GM23338 (cell line): Measurements from ENCODE around the gene PNRC2. TPM values are rescaled to one million over a fixed set of nuclear protein-coding genes. Genes with fewer than 3 reads are reported as not detected.

ENCODE experiments used
- ATAC-seq: fragments of 200-7000 bp; cut with Tn5 transposase; 3 replicates; pipeline ENCODE4 v1.9.1; 2020
- DNase-seq: peaks from one replicate; pipeline ENCODE4 v3.0.0-alpha.2; 2015; ENCODE audit warnings: low spot score
- H2AFZ ChIP-seq: fragments of 200-600 bp; sonication (generic); 2 replicates; pipeline ENCODE4 v1.8.0; 2016; ENCODE audit warnings: antibody characterized with exemption, mild to moderate bottlenecking, moderate library complexity
- H3F3A ChIP-seq: fragments of 200-600 bp; sonication (generic); replicated peaks from 2 replicates; pipeline ENCODE4 v1.8.0; 2017; ENCODE audit warnings: antibody characterized with exemption, mixed run types, low read depth
- H3K27ac ChIP-seq: fragments of 200-600 bp; sonication (generic); 2 replicates; pipeline ENCODE4 v1.6.1; 2016; ENCODE audit warnings: low read depth
- H3K27me3 ChIP-seq: fragments of 200-600 bp; sonication (generic); 2 replicates; pipeline ENCODE4 v1.8.0; 2016; ENCODE audit warnings: mild to moderate bottlenecking, mixed run types, moderate library complexity; ENCODE audit not compliant: insufficient read depth
- H3K36me3 ChIP-seq: fragments of 200-600 bp; sonication (generic); 2 replicates; pipeline ENCODE4 v1.8.0; 2016; ENCODE audit warnings: mild to moderate bottlenecking; ENCODE audit not compliant: insufficient read depth
- H3K4me1 ChIP-seq: fragments of 200-600 bp; sonication (generic); 2 replicates; pipeline ENCODE4 v1.8.0; 2016; ENCODE audit warnings: mild to moderate bottlenecking, moderate library complexity; ENCODE audit not compliant: insufficient read depth
- H3K4me2 ChIP-seq: fragments of 200-600 bp; sonication (generic); 2 replicates; pipeline ENCODE4 v1.7.1; 2017; ENCODE audit warnings: mixed run types
- H3K4me3 ChIP-seq: fragments of 200-600 bp; sonication (generic); 2 replicates; pipeline ENCODE4 v1.6.1; 2016; ENCODE audit warnings: mixed run types
- H3K79me2 ChIP-seq: fragments of 200-600 bp; sonication (generic); replicated peaks from 2 replicates; pipeline ENCODE4 v1.8.0; 2017; ENCODE audit warnings: mild to moderate bottlenecking; ENCODE audit not compliant: insufficient read depth
- H3K9me2 ChIP-seq: fragments of 200-600 bp; sonication (generic); 2 replicates; pipeline ENCODE4 v1.8.0; 2017; ENCODE audit not compliant: insufficient read depth
- H4K20me1 ChIP-seq: fragments of 200-600 bp; sonication (generic); replicated peaks from 2 replicates; pipeline ENCODE4 v1.8.0; 2017; ENCODE audit warnings: mild to moderate bottlenecking; ENCODE audit not compliant: insufficient read depth
- H3K27ac Mint-ChIP-seq: 2 replicates; pipeline ENCODE4 v1.8.0; 2020; ENCODE audit warnings: inconsistent platforms, mild to moderate bottlenecking, moderate library complexity, mixed read lengths
- H3K27me3 Mint-ChIP-seq: 3 replicates; pipeline ENCODE4 v1.8.0; 2022; ENCODE audit warnings: low read depth, mild to moderate bottlenecking, moderate library complexity, mixed read lengths, inconsistent platforms; ENCODE audit not compliant: insufficient read depth, poor library complexity
- H3K36me3 Mint-ChIP-seq: 3 replicates; pipeline ENCODE4 v1.8.0; 2021; ENCODE audit warnings: low read depth, mild to moderate bottlenecking, inconsistent platforms, moderate library complexity, mixed read lengths
- H3K4me1 Mint-ChIP-seq: 3 replicates; pipeline ENCODE4 v1.8.0; 2020; ENCODE audit warnings: mild to moderate bottlenecking, inconsistent platforms, mixed read lengths
- H3K4me3 Mint-ChIP-seq: 3 replicates; pipeline ENCODE4 v1.8.0; 2021; ENCODE audit warnings: moderate library complexity, mild to moderate bottlenecking, inconsistent platforms, mixed read lengths
- H3K9me3 Mint-ChIP-seq: 3 replicates; pipeline ENCODE4 v1.8.0; 2020; ENCODE audit warnings: moderate library complexity, mild to moderate bottlenecking, inconsistent platforms, mixed read lengths
- CREB1 ChIP-seq: fragments of 250-450 bp; sonication (Bioruptor Pico); IDR thresholded peaks from 2 replicates; pipeline ENCODE4 v1.5.0; 2020; ENCODE audit warnings: low read depth, mild to moderate bottlenecking, moderate library complexity
- CTCF ChIP-seq, 2 experiments: fragments of 200-600 bp in 1 of 2; sonication (generic) in 1 of 2; conservative IDR thresholded peaks; 2 replicates each; pipeline versions ENCODE4 v1.5.1 to v1.6.1; 2016 to 2017; ENCODE audit warnings: antibody characterized with exemption in 2 of 2, low read depth in 2 of 2, mild to moderate bottlenecking in 2 of 2, moderate library complexity in 1 of 2
- ETS1 ChIP-seq: IDR thresholded peaks from 2 replicates; pipeline ENCODE4 v1.6.1; 2016; ENCODE audit warnings: antibody characterized with exemption
- EZH2 ChIP-seq: fragments of 200-600 bp; sonication (generic); IDR thresholded peaks from one replicate; pipeline ENCODE4 v1.8.0; 2017; ENCODE audit warnings: antibody characterized with exemption, mild to moderate bottlenecking, low read depth; ENCODE audit not compliant: unreplicated experiment
- EZH2phosphoT487 ChIP-seq: fragments of 200-600 bp; sonication (generic); IDR thresholded peaks from one replicate; pipeline ENCODE4 v1.8.1; 2018; ENCODE audit warnings: antibody characterized with exemption; ENCODE audit not compliant: unreplicated experiment
- JUNB ChIP-seq: IDR thresholded peaks from one replicate; pipeline ENCODE4 v1.6.1; 2016; ENCODE audit warnings: antibody characterized with exemption; ENCODE audit not compliant: unreplicated experiment
- NANOG ChIP-seq: IDR thresholded peaks from 2 replicates; pipeline ENCODE4 v1.6.1; 2016; ENCODE audit warnings: antibody characterized with exemption, borderline replicate concordance
- POLR2AphosphoS5 ChIP-seq: IDR thresholded peaks from 2 replicates; pipeline ENCODE4 v1.6.1; 2016; ENCODE audit warnings: antibody characterized with exemption, low read depth
- REST ChIP-seq: IDR thresholded peaks from one replicate; pipeline ENCODE4 v1.6.1; 2018; ENCODE audit warnings: antibody characterized with exemption; ENCODE audit not compliant: unreplicated experiment
- STAT1 ChIP-seq: IDR thresholded peaks from one replicate; pipeline ENCODE4 v1.6.1; 2016; ENCODE audit warnings: antibody characterized with exemption; ENCODE audit not compliant: unreplicated experiment
- ZNF114 ChIP-seq: fragments of 250-450 bp; sonication (Bioruptor Pico); IDR thresholded peaks from 2 replicates; pipeline ENCODE4 v1.5.0; 2020; ENCODE audit warnings: mild to moderate bottlenecking, moderate library complexity
- ZNF331 ChIP-seq: fragments of 250-450 bp; sonication (Bioruptor Pico); IDR thresholded peaks from 2 replicates; pipeline ENCODE4 v1.5.0; 2020; ENCODE audit warnings: low read depth, mild to moderate bottlenecking, moderate library complexity
- ZNF462 ChIP-seq: fragments of 250-450 bp; sonication (Bioruptor Pico); IDR thresholded peaks from 2 replicates; pipeline ENCODE4 v1.5.0; 2020; ENCODE audit warnings: mild to moderate bottlenecking, moderate library complexity
- polyA plus RNA-seq: library from polyadenylated mRNA; unstranded; fragments of >200 nt; fragmentation: Nextera tagmentation; extraction: Ambion mirVana; gene quantifications from 2 replicates; pipeline ENCODE4 v1.2.1, GENCODE V29; 2016
- total RNA-seq: library from RNA; depleted of rRNA; stranded (reverse); fragments of >200 nt; shearing (Covaris generic); gene quantifications from 2 replicates; pipeline ENCODE4 v1.2.3, GENCODE V29; 2014

The PNRC2 gene
- total and polyA plus RNA-seq, 2 experiments from 2014 or later, result 157 to 237 TPM

GRCh38 chr1:23924601-23925000, 35.0 kb upstream of the PNRC2 start:
- Histone ChIP-seq H4K20me1 (no peaks in the 10 kb centered on the region), H2AFZ (no peak overlapping the region), H3K9me2 (no peaks in the 10 kb centered on the region), H3K4me3 (no peak overlapping the region), H3K27ac (no peak overlapping the region), H3K4me2 (no peak overlapping the region), H3K79me2 (no peaks in the 10 kb centered on the region), H3F3A (no peaks in the 10 kb centered on the region), H3K4me1 (no peaks in the 10 kb centered on the region), H3K27me3 (no peaks in the 10 kb centered on the region), H3K36me3 (no peaks in the 10 kb centered on the region)
- ATAC-seq (no peak), DNase-seq (no peak)
- H3K4me3 Mint-ChIP-seq, result no peak overlapping the region
- TF ChIP-seq JUNB (no peak), ETS1 (no peak), CREB1 (CRISPR knock-in tag) (no peak), REST (no peak), CTCF (conservative IDR thresholded peaks at IDR 0.05; ENCODE audit: low read depth in 2 of 2) (no peak), STAT1 (no peak), EZH2 (no peak), NANOG (no peak), ZNF331 (CRISPR knock-in tag) (no peak), ZNF114 (CRISPR knock-in tag) (no peak), POLR2AphosphoS5 (no peak), EZH2phosphoT487 (no peak), ZNF462 (CRISPR knock-in tag) (no peak)
- 0 out of 3 replicates have a peak, but pooled peaks cover 3% of the 10 kb centered on the region for H3K4me1 Mint-ChIP-seq
- peaks cover 3% of the 10 kb centered on the region for H3K27me3 Mint-ChIP-seq
- no peak overlapping the region for H3K27ac Mint-ChIP-seq
- H3K9me3 Mint-ChIP-seq, result no peaks in the 10 kb centered on the region
- H3K36me3 Mint-ChIP-seq, result no peaks in the 10 kb centered on the region
